ENCODE results near the gene XYLT1.

- TF ChIP-seq, protein P1, sequence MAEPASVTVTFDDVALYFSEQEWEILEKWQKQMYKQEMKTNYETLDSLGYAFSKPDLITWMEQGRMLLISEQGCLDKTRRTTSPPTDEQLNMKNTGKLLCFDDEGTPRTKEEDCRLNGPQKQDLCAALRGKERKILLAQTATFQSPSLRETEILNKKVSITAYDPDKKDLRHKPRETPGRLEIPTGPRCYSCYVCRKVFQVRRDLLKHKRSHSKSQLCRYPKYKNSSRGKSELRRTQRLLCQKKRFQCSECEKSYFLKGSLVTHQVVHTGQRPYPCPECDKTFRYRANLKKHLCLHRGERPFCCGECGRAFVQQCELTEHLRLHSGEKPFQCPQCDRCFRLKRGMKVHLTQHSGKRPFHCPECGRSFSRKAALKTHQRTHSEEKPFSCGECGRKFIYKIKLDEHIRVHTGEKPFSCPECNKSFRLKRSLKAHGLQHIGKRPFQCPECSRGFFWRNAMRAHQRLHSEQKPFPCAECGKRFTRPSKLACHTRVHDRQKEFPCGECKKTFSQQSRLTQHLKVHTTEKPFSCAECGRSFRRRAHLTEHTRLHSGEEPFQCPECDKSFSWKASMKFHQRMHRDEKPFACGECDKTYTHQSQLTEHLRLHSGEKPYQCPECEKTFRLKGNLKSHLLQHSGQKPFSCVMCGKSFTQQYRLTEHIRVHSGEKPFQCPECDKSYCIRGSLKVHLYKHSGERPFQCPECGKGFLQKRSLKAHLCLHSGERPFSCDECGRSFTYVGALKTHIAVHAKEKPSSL (CRISPR knock-in tag; conservative IDR thresholded peaks at IDR 0.05): no peak
- TF ChIP-seq NR2C2 (CRISPR knock-in tag; IDR thresholded peaks at IDR 0.05) (no peak), IRF1 (CRISPR knock-in tag; IDR thresholded peaks at IDR 0.05) (no peak), CTCF (IDR thresholded peaks at IDR 0.05) (no peak), EMX1 (CRISPR knock-in tag; IDR thresholded peaks at IDR 0.05) (no peak), NFYB (CRISPR knock-in tag; conservative IDR thresholded peaks at IDR 0.05; ENCODE audit: low read depth) (no peak), ELF4 (CRISPR knock-in tag; IDR thresholded peaks at IDR 0.05; ENCODE audit: low read depth) (no peak), SP1 (CRISPR knock-in tag; conservative IDR thresholded peaks at IDR 0.05) (no peak), MAX (CRISPR knock-in tag; IDR thresholded peaks at IDR 0.05) (no peak), ZNF263 (CRISPR knock-in tag; IDR thresholded peaks at IDR 0.05; ENCODE audit: low read depth) (no peak)
These were observed 166.7 kb downstream of the XYLT1 start for GRCh38 chr16:17304106-17304490.
